Suppressor macrophage treated with lipopolysaccharide for 4 hours (primary cell): ENCODE data around the gene CPLX4.

Experiments
- DNase-seq: peaks from one replicate; pipeline ENCODE4 v3.0.0-alpha.2; 2020

CPLX4 gene

GRCh38 chr18:59318460-59319050 is at the start of gene CPLX4:
Gene CPLX4, minus strand, starts transcription at chr18:59318649. Its CDS starts 187 bp downstream, at chr18:59318462.
- DNase-seq, result no peak

- DNase-seq, result no peak
Observed at GRCh38 chr18:59360381-59360780, 41.9 kb upstream of the CPLX4 start.

GRCh38 chr18:59359576-59359952 is 41.1 kb upstream of the CPLX4 start:
- DNase-seq, result no peak

- peak; percentile 97 for DNase-seq
Observed at GRCh38 chr18:59358712-59359575, 40.5 kb upstream of the CPLX4 start, which contains the start of gene LMAN1. Gene LMAN1, minus strand, starts transcription at chr18:59359265. Its CDS starts 21 bp downstream, at chr18:59359244.

GRCh38 chr18:59358414-59358711 is 39.9 kb upstream of the CPLX4 start:
- DNase-seq, result no peak

GRCh38 chr18:59357928-59358327 is 39.5 kb upstream of the CPLX4 start:
- peak; percentile 61 for DNase-seq

- DNase-seq, result no peak
Observed at GRCh38 chr18:59354731-59355130, 36.3 kb upstream of the CPLX4 start.

- no peak for DNase-seq
Observed at GRCh38 chr18:59353079-59353680, 34.7 kb upstream of the CPLX4 start.

- no peak for DNase-seq
Observed at GRCh38 chr18:59352250-59352855, 33.9 kb upstream of the CPLX4 start.

- DNase-seq, result no peak
Observed at GRCh38 chr18:59345556-59345955, 27.1 kb upstream of the CPLX4 start.

GRCh38 chr18:59344996-59345395 is 26.5 kb upstream of the CPLX4 start:
- no peak for DNase-seq

- no peak for DNase-seq
Observed at GRCh38 chr18:59343926-59344325, 25.5 kb upstream of the CPLX4 start.

- DNase-seq, result no peak
Observed at GRCh38 chr18:59340817-59341216, 22.4 kb upstream of the CPLX4 start.

- no peak for DNase-seq
Observed at GRCh38 chr18:59340312-59340711, 21.9 kb upstream of the CPLX4 start.

- no peak for DNase-seq
Observed at GRCh38 chr18:59332986-59333385, 14.5 kb upstream of the CPLX4 start.

- no peak for DNase-seq
Observed at GRCh38 chr18:59328683-59329082, 10.2 kb upstream of the CPLX4 start.

- no peak for DNase-seq
Observed at GRCh38 chr18:59325965-59326364, 7.5 kb upstream of the CPLX4 start.

- no peak for DNase-seq
Observed at GRCh38 chr18:59324623-59324971, 6.1 kb upstream of the CPLX4 start.

GRCh38 chr18:59323931-59324622 is 5.6 kb upstream of the CPLX4 start:
- no peak for DNase-seq

GRCh38 chr18:59311631-59312030 is 6.8 kb downstream of the CPLX4 start:
- DNase-seq, result no peak

GRCh38 chr18:59308938-59309260 is 9.6 kb downstream of the CPLX4 start:
- DNase-seq, result no peak

- peak; percentile 80 for DNase-seq
Observed at GRCh38 chr18:59308248-59308937, 10.1 kb downstream of the CPLX4 start.

GRCh38 chr18:59306640-59307039 is 11.8 kb downstream of the CPLX4 start:
- no peak for DNase-seq
